Caco-2 (cell line): ENCODE measurements around the gene VAC14. TPM values are rescaled to one million over a fixed set of nuclear protein-coding genes. Genes with fewer than 3 reads are reported as not detected.

Source experiments
- BruUV-seq: library from RNA; stranded (reverse); fragments of 400-500 nt; replicated peaks from 2 replicates; lab custom pipeline; 2021; lab: Mats Ljungman, UMichigan
- CTCF ChIA-PET: fragments of 300-600 bp; sonication (Branson Sonifier 250); formaldehyde crosslinking; loops from one replicate; lab custom pipeline; 2022; ENCODE audit warnings: antibody characterized with exemption; lab: Charles Lee
- POLR2A ChIA-PET: fragments of 300-600 bp; sonication (Branson Sonifier 250); formaldehyde crosslinking; loops from one replicate; lab custom pipeline; 2022; ENCODE audit warnings: antibody characterized with exemption; lab: Charles Lee
- DNase-seq, 2 experiments: peaks; one replicate each; pipeline versions ENCODE4 v3.0.0 to v3.0.0-alpha.2; 2020 to 2022
- H3K27me3 ChIP-seq: replicated peaks from 2 replicates; pipeline ENCODE4 v1.6.0; 2011; ENCODE audit warnings: low read length; ENCODE audit not compliant: control insufficient read depth, insufficient read depth
- H3K36me3 ChIP-seq: 2 replicates; pipeline ENCODE4 v1.5.1; 2011; ENCODE audit warnings: low read length; ENCODE audit not compliant: control insufficient read depth, insufficient read depth
- H3K4me1 ChIP-seq: fragments of 250-450 bp; sonication (Bioruptor Pico); 2 replicates; pipeline ENCODE4 v1.5.1; 2020; ENCODE audit warnings: mild to moderate bottlenecking
- H3K4me3 ChIP-seq: 2 replicates; pipeline ENCODE4 v1.5.1; 2011; ENCODE audit warnings: low read depth, mild to moderate bottlenecking, control low read depth, low read length
- H3K9me3 ChIP-seq: fragments of 250-450 bp; sonication (Bioruptor Pico); 2 replicates; pipeline ENCODE4 v1.5.1; 2020; ENCODE audit warnings: mild to moderate bottlenecking, moderate library complexity
- H3K27ac Mint-ChIP-seq: one replicate; pipeline ENCODE4 v1.8.0; 2022; ENCODE audit warnings: mixed read lengths; ENCODE audit not compliant: unreplicated experiment
- H3K27me3 Mint-ChIP-seq: one replicate; pipeline ENCODE4 v1.8.0; 2022; ENCODE audit warnings: mixed read lengths; ENCODE audit not compliant: insufficient read depth, unreplicated experiment
- H3K36me3 Mint-ChIP-seq: one replicate; pipeline ENCODE4 v1.8.0; 2022; ENCODE audit warnings: mild to moderate bottlenecking, mixed read lengths; ENCODE audit not compliant: insufficient read depth, unreplicated experiment
- H3K4me1 Mint-ChIP-seq: one replicate; pipeline ENCODE4 v1.8.0; 2022; ENCODE audit warnings: low read depth, mixed read lengths; ENCODE audit not compliant: unreplicated experiment
- H3K4me3 Mint-ChIP-seq: one replicate; pipeline ENCODE4 v1.8.0; 2022; ENCODE audit warnings: mild to moderate bottlenecking, moderate library complexity, mixed read lengths; ENCODE audit not compliant: unreplicated experiment
- H3K9me3 Mint-ChIP-seq: one replicate; pipeline ENCODE4 v1.8.0; 2022; ENCODE audit warnings: mixed read lengths; ENCODE audit not compliant: unreplicated experiment
- CTCF ChIP-seq, 2 experiments: fragments of 200-600 bp in 1 of 2; IDR thresholded peaks; 1 replicate in 1 of 2; 2 replicates in 1 of 2; pipeline versions ENCODE4 v1.5.1 to v1.8.0; 2011 to 2022; ENCODE audit warnings: antibody characterized with exemption in 1 of 2, control low read depth in 1 of 2, inconsistent platforms in 1 of 2, low read depth in 1 of 2, low read length in 1 of 2, mild to moderate bottlenecking in 1 of 2, moderate library complexity in 1 of 2; ENCODE audit not compliant: insufficient read depth in 1 of 2, severe bottlenecking in 1 of 2, unreplicated experiment in 1 of 2
- intact Hi-C: fragments of 100-400 bp; cut with micrococcal nuclease; formaldehyde crosslinking; loops from one replicate; pipeline ENCODE4 v1.10.0; 2022; ENCODE audit not compliant: unreplicated experiment
- total RNA-seq: library from RNA; stranded (reverse); gene quantifications from 2 replicates; pipeline ENCODE4 v1.2.3, GENCODE V29; 2022

Gene VAC14
- total RNA-seq, 1 experiment from 2014 or later, result 63.5 TPM

GRCh38 chr16:70724146-70725023 lies 76.6 kb downstream of the VAC14 start:
- no TSS peak for BruUV-seq
- no peak for TF ChIP-seq CTCF (IDR thresholded peaks at IDR 0.05; ENCODE audit: insufficient read depth in 1 of 2, low read depth in 1 of 2, low read length in 1 of 2, severe bottlenecking in 1 of 2, unreplicated experiment in 1 of 2)
- Mint-ChIP-seq H3K27me3 (no peaks in the 10 kb centered on the region), H3K27ac (no peak overlapping the region), H3K4me1 (no peaks in the 10 kb centered on the region), H3K9me3 (no peaks in the 10 kb centered on the region), H3K36me3 (peaks cover 6% of the 10 kb centered on the region), H3K4me3 (no peak overlapping the region)
- ChIA-PET POLR2A (no interaction called here), CTCF (no interaction called here)
- Histone ChIP-seq H3K9me3 (no peaks in the 10 kb centered on the region), H3K36me3 (no peaks in the 10 kb centered on the region; the same call in none of the 2 replicates), H3K4me3 (no peak overlapping the region), H3K27me3 (no peaks in the 10 kb centered on the region), H3K4me1 (peaks cover 18% of the 10 kb centered on the region)
- no peak for DNase-seq
- intact Hi-C loops, result no loop called here

- Histone ChIP-seq H3K36me3 (no peaks in the 10 kb centered on the region; the same call in none of the 2 replicates), H3K4me1 (peaks cover 18% of the 10 kb centered on the region), H3K4me3 (no peak overlapping the region), H3K9me3 (no peaks in the 10 kb centered on the region), H3K27me3 (no peaks in the 10 kb centered on the region)
- Mint-ChIP-seq H3K4me3 (no peak overlapping the region), H3K27me3 (no peaks in the 10 kb centered on the region), H3K4me1 (no peaks in the 10 kb centered on the region), H3K9me3 (no peaks in the 10 kb centered on the region), H3K27ac (no peak overlapping the region), H3K36me3 (peaks cover 8% of the 10 kb centered on the region)
- intact Hi-C loops, result no loop called here
- CTCF ChIA-PET, result no interaction called here
- TF ChIP-seq CTCF (IDR thresholded peaks at IDR 0.05; ENCODE audit: insufficient read depth in 1 of 2, low read depth in 1 of 2, low read length in 1 of 2, severe bottlenecking in 1 of 2, unreplicated experiment in 1 of 2), result no peak
- no TSS peak for BruUV-seq
- POLR2A ChIA-PET, result no interaction called here
- no peak for DNase-seq
Observed at GRCh38 chr16:70723740-70724145, 77.2 kb downstream of the VAC14 start.

- no peak for DNase-seq
- ChIA-PET POLR2A (no interaction called here), CTCF (interaction anchor here (0.8 kb wide), 1 partner anchor 17 kb away, joined by 3 read pairs; no protein-coding TSS in a partner anchor)
- Histone ChIP-seq H3K4me3 (no peak overlapping the region), H3K9me3 (no peaks in the 10 kb centered on the region), H3K4me1 (peaks cover 18% of the 10 kb centered on the region), H3K27me3 (no peaks in the 10 kb centered on the region), H3K36me3 (no peaks in the 10 kb centered on the region; the same call in none of the 2 replicates)
- H3K4me3 Mint-ChIP-seq, result no peak overlapping the region
- H3K27ac Mint-ChIP-seq, result no peak overlapping the region
- H3K9me3 Mint-ChIP-seq, result no peaks in the 10 kb centered on the region
- BruUV-seq, result no TSS peak
- TF ChIP-seq CTCF (IDR thresholded peaks at IDR 0.05; ENCODE audit: insufficient read depth in 1 of 2, low read depth in 1 of 2, low read length in 1 of 2, severe bottlenecking in 1 of 2, unreplicated experiment in 1 of 2), result no peak
- no peaks in the 10 kb centered on the region for H3K4me1 Mint-ChIP-seq
- peaks cover 8% of the 10 kb centered on the region for H3K36me3 Mint-ChIP-seq
- no peaks in the 10 kb centered on the region for H3K27me3 Mint-ChIP-seq
- intact Hi-C loops, result no loop called here
Observed at GRCh38 chr16:70721202-70721963, 79.6 kb downstream of the VAC14 start.
